HCEC 1CT (cell line): ENCODE results near the gene EXT2.

ENCODE experiments used
- DNase-seq: peaks from one replicate; pipeline ENCODE4 v3.0.0-alpha.2; 2017

Gene EXT2

GRCh38 chr11:44248109-44248508, 152.6 kb downstream of the EXT2 start:
- no peak for DNase-seq

DNA sequence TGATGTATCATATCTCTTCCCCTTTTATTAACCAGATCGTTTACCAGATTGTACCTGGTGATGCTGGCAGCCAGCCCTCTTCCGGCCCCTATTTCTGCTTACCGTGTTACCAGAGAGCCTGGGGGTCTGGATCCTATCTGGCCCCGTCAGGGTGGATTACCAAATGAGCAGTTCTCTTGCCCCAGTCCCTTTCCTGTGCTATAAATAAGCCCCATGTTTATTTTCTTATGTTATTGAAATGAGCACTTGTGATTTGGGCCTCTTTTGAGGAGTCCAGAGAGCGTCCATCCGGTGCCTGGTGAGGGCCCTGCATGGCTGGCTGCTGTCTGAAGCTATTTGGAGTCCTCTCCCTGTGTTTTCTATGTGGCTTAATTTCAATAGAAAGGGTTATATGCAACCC, 154.9 kb downstream of the EXT2 start:
- DNase-seq, result no peak

DNA sequence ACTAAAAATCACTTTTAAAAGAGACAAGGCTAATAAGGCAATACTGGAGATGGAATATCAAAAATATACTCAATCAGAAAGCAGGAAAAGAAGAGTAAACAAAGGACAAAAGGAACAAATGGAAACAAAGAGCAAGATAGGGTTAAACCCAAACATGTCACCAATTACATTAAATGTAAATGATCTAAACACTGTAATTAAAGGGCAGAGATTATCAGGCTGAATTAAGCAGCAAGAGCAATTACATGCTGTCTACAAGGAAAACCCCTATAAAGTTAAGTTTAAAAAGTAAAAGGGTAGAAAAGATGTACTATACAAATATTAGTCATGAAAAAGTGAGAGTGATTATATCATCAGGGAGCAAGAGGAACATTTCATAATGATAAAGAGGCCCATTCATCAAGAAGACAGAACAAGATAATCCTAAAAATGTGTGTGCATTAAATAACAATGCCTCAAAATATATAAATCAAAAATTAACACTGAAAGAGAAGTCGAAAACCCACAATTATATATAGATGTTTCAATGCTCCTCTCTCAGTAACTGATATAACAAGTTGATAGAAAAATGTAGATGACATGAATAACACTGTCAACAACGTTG, 157.6 kb downstream of the EXT2 start:
- DNase-seq, result no peak

DNA sequence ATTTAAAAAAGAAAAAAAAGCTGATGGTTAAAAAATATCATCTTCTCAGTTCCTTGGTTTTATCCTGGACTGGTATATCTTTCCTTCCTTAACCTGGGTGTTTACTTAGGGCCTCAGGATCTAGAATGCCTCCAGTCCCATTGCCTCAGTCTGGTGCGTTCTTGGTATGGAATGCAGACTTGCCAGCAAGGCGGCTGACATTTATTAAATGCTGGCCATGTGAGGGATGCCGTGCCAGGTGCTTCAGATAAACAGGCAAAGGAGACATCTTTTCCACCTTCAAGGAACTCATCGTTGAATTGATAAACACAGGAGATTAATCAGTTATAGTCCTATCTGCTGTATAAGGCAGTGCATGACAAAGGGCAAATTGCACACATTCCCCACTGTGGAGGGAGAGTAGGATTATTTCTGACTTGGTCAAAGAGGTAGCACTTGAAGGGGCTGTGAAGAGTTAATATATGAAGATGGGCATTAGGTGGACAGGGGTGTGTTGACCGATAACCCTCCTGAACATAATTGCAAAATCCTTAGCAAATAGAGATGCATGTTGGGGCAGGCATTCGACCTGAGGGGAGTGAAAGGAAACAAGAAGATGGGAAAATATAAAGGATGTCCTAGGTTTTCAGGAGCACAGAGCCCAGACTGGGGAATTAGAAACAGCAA, 160.1 kb downstream of the EXT2 start:
- DNase-seq, result no peak

DNA sequence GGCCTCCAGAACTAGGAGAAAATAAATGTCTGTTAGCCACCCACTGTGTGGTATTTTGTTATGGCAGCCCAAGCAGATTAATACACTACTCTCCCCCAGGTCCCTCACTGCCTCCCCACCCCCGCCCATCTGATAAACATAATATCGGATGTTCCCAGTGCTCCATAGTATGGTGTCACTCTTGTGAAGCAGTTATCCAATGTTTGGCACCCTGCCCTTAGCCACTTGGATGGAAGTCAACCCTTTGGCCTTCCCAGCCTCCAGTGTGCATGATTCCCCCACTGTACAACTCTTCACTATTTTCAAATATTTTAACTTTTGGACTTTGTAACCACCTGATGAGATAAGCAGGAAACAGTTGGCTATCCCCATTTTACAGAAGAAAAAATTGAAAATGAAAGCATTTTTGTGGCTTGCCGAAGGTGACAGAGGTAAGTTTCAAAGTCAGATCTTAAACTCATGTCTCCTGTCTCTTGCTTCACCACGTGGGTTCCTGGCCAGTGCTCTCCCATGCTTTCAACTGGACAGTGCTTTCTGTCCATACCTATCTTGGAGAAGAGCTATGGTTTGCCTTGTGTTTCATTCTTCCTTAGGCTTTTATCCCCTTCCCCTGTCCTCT, 161.3 kb downstream of the EXT2 start:
- no peak for DNase-seq

GRCh38 chr11:44257338-44258189, 162.1 kb downstream of the EXT2 start:
- DNase-seq, result no peak

- DNase-seq, result peak; percentile 22
These were observed 162.7 kb downstream of the EXT2 start for GRCh38 chr11:44258190-44258489.

DNA sequence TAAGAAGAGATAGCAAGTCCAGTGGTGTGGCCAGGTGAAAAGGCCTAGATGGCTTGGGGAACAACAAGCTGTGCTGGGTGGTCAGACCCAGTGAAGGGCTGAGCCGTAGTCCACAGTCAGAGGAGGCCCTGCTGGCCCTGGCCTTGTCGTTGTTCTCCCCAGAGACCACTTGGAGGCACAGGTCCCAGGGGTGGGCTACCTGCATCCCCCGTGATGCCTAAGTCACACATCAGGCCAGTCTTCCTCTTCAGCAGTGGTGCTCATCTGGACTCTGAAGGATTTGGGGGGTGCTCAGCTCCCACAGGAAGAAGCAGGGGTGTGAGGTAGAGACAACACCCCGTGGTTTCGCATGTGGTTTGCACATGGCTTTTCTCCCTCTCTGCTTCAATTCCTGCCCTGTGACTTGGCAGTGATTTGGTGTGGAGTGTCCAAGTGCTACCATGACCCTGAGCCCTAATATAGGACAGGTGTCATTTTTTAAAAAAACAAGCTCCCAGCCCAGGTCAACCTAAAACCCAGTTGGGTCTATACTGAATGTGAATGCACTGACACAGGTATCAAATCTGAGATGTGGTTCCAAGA, 163.5 kb downstream of the EXT2 start:
- no peak for DNase-seq

DNA sequence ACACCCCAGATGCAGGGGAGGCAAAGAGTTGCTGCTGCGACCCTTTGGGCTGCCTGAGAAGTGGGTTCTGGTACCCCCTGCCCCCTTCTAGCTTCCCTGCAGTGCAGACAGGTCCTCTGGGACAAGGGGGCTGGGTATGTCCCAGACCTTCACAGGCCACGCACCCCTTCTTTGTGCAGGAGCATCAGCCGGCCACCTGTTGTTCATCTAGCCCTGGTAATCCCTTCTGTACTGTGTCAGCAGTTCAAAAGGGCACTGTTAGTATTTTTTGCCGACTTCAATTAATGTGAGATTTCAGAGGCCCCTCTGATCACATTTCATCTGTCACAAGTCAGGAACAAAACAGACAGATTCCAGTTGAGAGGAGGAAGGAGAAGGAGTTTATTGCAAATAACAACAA, 164.6 kb downstream of the EXT2 start:
- no peak for DNase-seq

- no peak for DNase-seq
These were observed 166.5 kb downstream of the EXT2 start for GRCh38 chr11:44261800-44262591.

GRCh38 chr11:44263738-44264437, 168.4 kb downstream of the EXT2 start:
- no peak for DNase-seq

DNA sequence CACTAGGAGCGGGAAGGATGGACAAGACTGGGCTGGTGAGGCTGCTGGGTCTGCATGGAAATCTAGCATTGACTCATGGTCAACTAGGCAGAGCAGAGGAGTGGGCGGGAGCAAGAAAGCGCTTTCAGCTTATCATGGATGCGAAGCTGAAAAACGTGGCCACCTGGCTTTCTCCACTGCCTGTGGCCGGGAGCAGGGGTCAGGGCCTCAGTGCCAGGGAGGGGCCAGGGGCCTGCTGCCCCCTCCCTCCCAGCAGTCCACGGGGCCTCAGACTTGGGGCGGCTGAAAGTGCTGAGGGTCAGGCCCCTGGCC, 168.9 kb downstream of the EXT2 start:
- DNase-seq, result no peak

DNA sequence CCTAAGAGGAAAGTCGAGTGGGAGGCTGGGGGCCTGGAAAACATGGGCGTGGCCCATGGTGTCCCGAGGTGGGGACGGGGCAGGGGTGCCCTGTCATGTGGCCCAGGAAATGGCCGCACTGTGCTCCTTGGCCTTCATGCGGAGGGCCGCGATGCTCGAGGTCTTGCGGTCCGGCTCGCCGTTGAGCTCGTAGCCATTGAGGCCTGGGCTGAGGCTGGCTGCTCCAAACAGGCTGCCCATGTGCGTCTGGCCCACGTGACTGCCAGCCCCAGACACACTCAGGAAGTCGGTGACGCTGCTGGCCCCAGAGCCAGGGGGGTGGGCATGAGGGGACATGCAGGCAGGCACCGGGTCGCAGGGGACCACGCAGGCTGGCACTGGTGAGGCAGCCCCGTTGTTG, 169.3 kb downstream of the EXT2 start:
- DNase-seq, result no peak

DNA sequence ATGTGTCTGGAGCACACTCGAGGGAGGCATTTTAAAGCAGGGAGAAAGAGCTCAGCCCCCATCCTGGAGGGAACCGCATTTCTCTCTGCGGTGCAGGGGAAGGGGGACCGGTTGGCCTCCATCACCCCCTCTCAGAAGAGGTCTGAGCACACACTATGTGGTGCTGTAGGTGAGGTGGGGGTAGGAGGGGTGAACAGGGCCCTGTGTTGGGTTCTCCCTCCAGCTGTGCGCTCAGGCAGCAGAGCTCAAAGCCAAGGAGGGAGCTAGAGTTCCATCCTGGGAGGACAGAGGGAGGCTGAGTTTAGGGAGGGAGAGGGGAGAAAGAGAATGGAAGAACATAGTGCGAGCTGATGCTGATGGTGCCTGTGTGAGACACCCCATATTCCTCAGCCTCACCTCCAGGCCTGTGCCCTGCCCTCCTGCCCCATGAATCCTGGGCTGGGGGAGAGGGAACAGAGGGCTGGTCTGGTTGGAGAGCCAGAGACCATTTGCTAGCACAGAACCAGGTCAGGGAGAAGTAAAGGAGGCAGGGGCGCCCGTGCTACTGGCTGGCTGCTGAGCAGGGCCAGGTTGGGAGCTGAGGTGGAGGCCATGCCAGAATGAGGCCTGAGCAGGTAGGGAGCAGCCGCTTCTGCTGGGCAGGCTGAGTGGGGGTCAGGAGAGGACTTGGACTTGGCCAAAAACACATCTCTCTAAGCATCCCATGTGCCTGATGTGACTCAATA, 170.7 kb downstream of the EXT2 start:
- no peak for DNase-seq

DNA sequence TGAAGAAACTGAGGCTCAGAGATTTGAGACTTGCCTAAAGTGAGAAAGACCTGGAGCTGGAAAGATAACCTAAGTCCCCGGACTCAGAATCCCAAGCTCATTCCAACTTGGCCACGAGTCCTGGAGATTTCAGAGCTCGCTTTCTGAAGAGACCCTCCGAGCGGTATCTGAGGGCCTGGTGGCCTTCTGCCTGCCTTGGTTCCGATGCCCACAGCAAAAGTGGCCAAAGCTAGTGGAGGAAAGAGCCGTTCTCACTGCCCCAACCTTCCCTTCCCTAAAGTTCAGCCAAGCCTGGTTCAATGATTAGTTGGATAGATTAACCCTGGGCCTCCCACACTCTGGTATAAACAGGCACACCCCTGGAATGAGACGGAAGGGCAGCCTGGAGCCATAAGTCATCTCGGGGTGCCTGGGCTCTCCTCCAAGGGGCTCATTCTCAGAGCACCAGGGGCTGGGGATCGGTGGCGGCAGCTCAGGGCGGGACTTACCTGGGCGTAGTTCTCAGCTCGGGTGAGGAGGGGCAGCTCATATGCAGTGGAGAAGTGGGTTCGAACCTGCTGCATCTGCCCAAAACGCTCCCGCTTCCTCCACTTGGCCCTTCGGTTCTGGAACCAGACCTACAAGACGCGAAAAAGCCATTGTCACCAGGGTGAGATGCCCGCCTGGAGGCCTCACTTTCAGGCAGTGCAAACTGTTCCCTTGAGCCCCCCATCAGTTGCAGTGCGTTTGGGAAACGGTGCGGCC, 171.7 kb downstream of the EXT2 start:
- DNase-seq, result no peak

- DNase-seq, result no peak
These were observed 172.5 kb downstream of the EXT2 start for GRCh38 chr11:44267750-44268613.

GRCh38 chr11:44268614-44269080, 173.2 kb downstream of the EXT2 start:
- DNase-seq, result no peak

DNA sequence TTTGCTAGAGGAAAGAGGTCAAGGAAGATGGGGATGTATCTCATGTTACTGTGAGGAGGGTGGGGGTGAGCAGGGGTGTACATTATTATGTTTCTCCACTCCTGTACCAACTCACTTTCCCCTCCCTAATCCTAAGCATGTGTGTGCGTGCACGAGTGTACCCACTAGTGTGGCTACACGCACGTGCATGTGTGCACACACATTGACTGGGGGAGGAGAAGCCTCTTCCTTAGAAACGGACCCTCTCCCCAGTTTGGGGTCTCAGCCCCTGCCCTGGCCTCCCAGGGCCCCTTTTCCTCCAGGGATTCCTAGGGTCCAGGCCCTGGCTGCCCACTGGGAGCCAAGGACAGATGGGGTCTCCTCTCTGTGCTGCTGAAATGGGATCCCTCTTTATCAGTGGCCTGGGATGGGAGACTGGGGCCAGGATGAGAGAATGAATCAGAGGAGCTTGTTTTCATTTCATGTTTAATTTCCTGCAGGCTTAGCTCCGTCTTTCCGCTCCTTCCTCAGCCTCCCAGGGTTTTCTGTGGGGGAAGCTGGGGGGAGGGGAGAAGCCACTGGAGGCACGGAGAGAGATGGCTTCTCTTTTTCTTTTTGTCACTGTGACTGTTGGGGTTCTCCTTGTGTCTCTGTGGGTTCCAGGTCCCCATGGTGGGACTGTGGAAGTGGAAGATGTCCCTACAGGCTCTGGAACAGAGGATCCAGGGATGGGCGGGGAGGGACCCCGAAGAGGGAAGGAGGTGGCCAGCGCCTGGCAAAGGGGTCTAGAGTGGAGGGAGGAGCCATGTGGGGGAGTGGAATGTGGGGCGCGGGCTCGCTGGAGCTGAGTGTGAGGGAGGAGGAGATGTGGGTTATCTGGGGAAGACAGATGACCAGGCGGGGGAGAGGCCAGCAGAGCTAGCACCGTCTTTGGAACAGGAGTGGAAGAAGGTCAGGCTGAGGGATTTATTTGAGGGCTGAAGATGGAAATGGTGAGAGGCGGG, 174.2 kb downstream of the EXT2 start:
- DNase-seq, result no peak
